Cardiac fibroblast (primary cell): Measurements from ENCODE around the gene ROPN1L.

Source experiments
- DNase-seq, 2 donors: peaks; one replicate each; pipeline versions ENCODE4 v3.0.0 to v3.0.0-alpha.2; 2010; ENCODE audit warnings: low read depth in 2 of 2
- H3K4me3 ChIP-seq, 2 donors: replicated peaks in 1 of 2; 1 replicate in 1 of 2; 2 replicates in 1 of 2; pipeline ENCODE4 v1.5.1; 2011; ENCODE audit warnings: low read depth in 2 of 2, low read length in 2 of 2, mild to moderate bottlenecking in 2 of 2, moderate library complexity in 1 of 2
- CTCF ChIP-seq: IDR thresholded peaks from one replicate; pipeline ENCODE4 v1.5.1; 2011; ENCODE audit warnings: low read depth, mild to moderate bottlenecking, low read length, inconsistent platforms

The ROPN1L gene

GRCh38 chr5:10448754-10449360 is 7.2 kb downstream of the ROPN1L start:
- DNase-seq: no peak
- no peak overlapping the region for H3K4me3 ChIP-seq
- no peak for TF ChIP-seq CTCF

GRCh38 chr5:10451137-10451824 is 9.6 kb downstream of the ROPN1L start:
- no peak for DNase-seq
- no peak overlapping the region for H3K4me3 ChIP-seq
- TF ChIP-seq CTCF: no peak

GRCh38 chr5:10452768-10453331 is 11.2 kb downstream of the ROPN1L start:
- peak; percentile 91 to 94 for DNase-seq
- TF ChIP-seq CTCF: peak; percentile 72
- H3K4me3 ChIP-seq: no peak overlapping the region

DNA sequence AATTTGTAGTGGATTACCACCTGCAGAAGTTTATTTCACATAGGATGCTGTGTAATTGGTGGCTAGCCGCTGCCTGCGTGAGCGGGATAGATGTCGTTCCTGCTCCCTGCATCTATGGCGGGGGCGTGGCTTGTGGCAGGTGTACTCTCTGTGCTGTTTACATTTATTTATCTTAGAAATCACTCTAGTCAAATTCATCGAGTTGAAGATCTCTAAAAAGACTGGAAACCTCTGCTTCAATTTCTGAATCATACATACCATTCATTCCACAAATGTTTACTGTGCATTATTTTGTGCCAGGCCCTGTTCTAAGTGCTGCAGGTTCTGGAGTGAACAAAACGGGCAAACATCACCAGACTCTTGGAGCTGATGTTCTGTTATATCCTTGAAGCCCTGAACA is 11.9 kb downstream of the ROPN1L start:
- no peak for TF ChIP-seq CTCF
- DNase-seq: peak; percentile 39 to 59
- no peak overlapping the region for H3K4me3 ChIP-seq

DNA sequence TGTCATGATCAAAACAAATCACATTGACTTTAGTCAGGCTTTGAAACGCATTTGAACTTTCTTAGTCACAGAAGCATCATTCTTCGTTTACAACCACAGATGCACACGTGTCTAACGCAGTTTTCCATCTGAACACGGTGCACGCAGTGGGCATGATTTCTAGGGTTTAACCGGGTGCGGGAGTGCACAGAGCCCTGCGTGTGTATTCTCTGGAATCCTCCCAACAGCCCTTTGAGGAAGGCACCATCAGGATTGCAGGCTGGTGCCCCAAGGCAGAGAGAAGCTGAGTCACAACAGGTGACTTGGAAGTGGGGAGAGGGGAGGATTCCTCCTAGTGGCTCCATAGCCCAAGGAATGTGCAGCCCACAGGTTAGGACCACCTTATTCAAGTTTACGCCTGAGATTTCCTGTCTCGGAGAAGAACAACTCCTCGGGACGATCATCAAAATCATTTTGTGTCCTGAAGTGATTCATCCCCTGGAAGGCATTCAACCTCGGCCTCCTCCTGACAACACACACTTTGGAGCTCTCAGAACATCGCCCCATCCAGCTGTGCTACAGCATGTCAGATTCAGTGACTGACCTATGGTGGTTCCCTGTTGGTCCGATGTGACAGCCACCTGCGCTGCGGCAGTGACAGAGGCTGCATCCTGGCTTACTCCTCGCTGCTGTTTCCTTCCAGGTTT is 13.1 kb downstream of the ROPN1L start:
- no peak overlapping the region for H3K4me3 ChIP-seq

GRCh38 chr5:10455277-10455670 is 13.6 kb downstream of the ROPN1L start:
- no peak for TF ChIP-seq CTCF
- DNase-seq: no peak
- H3K4me3 ChIP-seq: no peak overlapping the region

More for the DNA sequence above, 13.1 kb downstream of the ROPN1L start:
- peak; percentile 45 to 76 for DNase-seq
- no peak for TF ChIP-seq CTCF
